IMR-90 (cell line): ENCODE measurements around the gene PLA2G4F. TPM values are rescaled to one million over a fixed set of nuclear protein-coding genes. Genes with fewer than 3 reads are reported as not detected.

ENCODE experiments used
- ATAC-seq: fragments of 200-7000 bp; cut with Tn5 transposase; 2 replicates; pipeline ENCODE4 v1.9.1; 2020; ENCODE audit warnings: low read depth, mild to moderate bottlenecking, moderate library complexity
- BruUV-seq: library from RNA; stranded (reverse); fragments of 400-500 nt; replicated peaks from 2 replicates; lab custom pipeline; 2021; lab: Mats Ljungman, UMichigan
- CTCF ChIA-PET: fragments of 300-600 bp; formaldehyde crosslinking; extraction: SDS; loops from one replicate; lab custom pipeline; 2021; ENCODE audit warnings: antibody characterized with exemption; lab: Yijun Ruan, JAX
- POLR2A ChIA-PET: fragments of 300-600 bp; sonication (Branson Sonifier 250); formaldehyde crosslinking; loops from one replicate; lab custom pipeline; 2022; ENCODE audit warnings: antibody characterized with exemption; ENCODE audit not compliant: unreplicated experiment; lab: Charles Lee
- DNase-seq: peaks from one replicate; pipeline ENCODE4 v3.0.0; 2013
- H2AFZ ChIP-seq: replicated peaks from 2 replicates; pipeline ENCODE3; 2013; ENCODE audit warnings: low read length, mild to moderate bottlenecking; ENCODE audit not compliant: poor library complexity
- H2AK5ac ChIP-seq: 2 replicates; pipeline ENCODE4 v1.6.1; 2013; ENCODE audit warnings: low read depth, low read length, inconsistent platforms
- H2AK9ac ChIP-seq: replicated peaks from 2 replicates; pipeline ENCODE3; 2013; ENCODE audit warnings: mild to moderate bottlenecking, low read depth, low read length, moderate library complexity; ENCODE audit not compliant: poor library complexity
- H2BK120ac ChIP-seq: 2 replicates; pipeline ENCODE4 v1.6.1; 2013; ENCODE audit warnings: low read depth, low read length, inconsistent platforms
- H2BK15ac ChIP-seq: 3 replicates; pipeline ENCODE4 v1.6.1; 2013; ENCODE audit warnings: low read depth, low read length, inconsistent platforms
- H2BK20ac ChIP-seq: 2 replicates; pipeline ENCODE4 v1.6.1; 2013; ENCODE audit warnings: low read depth, mild to moderate bottlenecking, inconsistent platforms, low read length, moderate library complexity
- H2BK5ac ChIP-seq: 2 replicates; pipeline ENCODE4 v1.6.1; 2013; ENCODE audit warnings: mild to moderate bottlenecking, low read depth, low read length, inconsistent platforms; ENCODE audit not compliant: poor library complexity, severe bottlenecking
- H3K14ac ChIP-seq: replicated peaks from 2 replicates; pipeline ENCODE4 v1.6.1; 2013; ENCODE audit warnings: low read depth, low read length, inconsistent platforms
- H3K18ac ChIP-seq: 2 replicates; pipeline ENCODE4 v1.6.1; 2013; ENCODE audit warnings: low read depth, low read length, control low read depth
- H3K23ac ChIP-seq: 2 replicates; pipeline ENCODE4 v1.6.1; 2013; ENCODE audit warnings: low read depth, low read length, inconsistent platforms
- H3K27ac ChIP-seq: 2 replicates; pipeline ENCODE4 v1.5.1; 2013; ENCODE audit warnings: mild to moderate bottlenecking, control low read depth, low read length; ENCODE audit not compliant: insufficient read depth
- H3K27me3 ChIP-seq: 2 replicates; pipeline ENCODE4 v1.6.1; 2013; ENCODE audit warnings: low read length; ENCODE audit not compliant: control insufficient read depth, insufficient read depth
- H3K36me3 ChIP-seq: 2 replicates; pipeline ENCODE4 v1.6.1; 2013; ENCODE audit warnings: low read length, mixed read lengths; ENCODE audit not compliant: control insufficient read depth, insufficient read depth
- H3K4ac ChIP-seq: 2 replicates; pipeline ENCODE4 v1.6.1; 2013; ENCODE audit warnings: low read depth, low read length, inconsistent platforms
- H3K4me1 ChIP-seq: 2 replicates; pipeline ENCODE4 v1.6.1; 2013; ENCODE audit warnings: low read length, mixed read lengths; ENCODE audit not compliant: control insufficient read depth, insufficient read depth
- H3K4me2 ChIP-seq: 2 replicates; pipeline ENCODE4 v1.6.1; 2013; ENCODE audit warnings: low read depth, mild to moderate bottlenecking, control low read depth, low read length, moderate library complexity
- H3K4me3 ChIP-seq: 2 replicates; pipeline ENCODE4 v1.5.1; 2013; ENCODE audit warnings: low read depth, mild to moderate bottlenecking, control low read depth, low read length, moderate library complexity; ENCODE audit not compliant: insufficient read depth
- H3K56ac ChIP-seq: 2 replicates; pipeline ENCODE4 v1.6.1; 2013; ENCODE audit warnings: low read length, inconsistent platforms; ENCODE audit not compliant: insufficient read depth; ENCODE audit errors: extremely low read depth
- H3K79me1 ChIP-seq, 2 experiments: 2 replicates each; pipeline ENCODE4 v1.6.1; 2013; ENCODE audit warnings: low read length in 2 of 2, inconsistent platforms in 1 of 2, low read depth in 1 of 2
- H3K9ac ChIP-seq: 2 replicates; pipeline ENCODE4 v1.6.1; 2013; ENCODE audit warnings: low read depth, low read length, control low read depth
- H3K9me1 ChIP-seq: 2 replicates; pipeline ENCODE4 v1.6.1; 2013; ENCODE audit warnings: low read length, inconsistent platforms; ENCODE audit not compliant: insufficient read depth
- H3K9me3 ChIP-seq: 2 replicates; pipeline ENCODE4 v1.6.1; 2013; ENCODE audit warnings: low read length; ENCODE audit not compliant: control insufficient read depth, insufficient read depth
- H4K20me1 ChIP-seq: 2 replicates; pipeline ENCODE4 v1.6.1; 2013; ENCODE audit warnings: low read length, inconsistent platforms; ENCODE audit not compliant: insufficient read depth
- H4K5ac ChIP-seq: 2 replicates; pipeline ENCODE4 v1.6.1; 2013; ENCODE audit warnings: mild to moderate bottlenecking, low read depth, low read length, control low read depth
- H4K8ac ChIP-seq, 2 experiments: 2 replicates each; pipeline ENCODE4 v1.6.1; 2013; ENCODE audit warnings: low read depth in 2 of 2, low read length in 2 of 2, control low read depth in 1 of 2, inconsistent platforms in 1 of 2
- H4K91ac ChIP-seq: 2 replicates; pipeline ENCODE4 v1.6.1; 2013; ENCODE audit warnings: low read depth, low read length, inconsistent platforms; ENCODE audit not compliant: insufficient read depth
- BHLHE40 ChIP-seq: fragments of 150-350 bp; IDR thresholded peaks from 2 replicates; pipeline ENCODE4 v1.6.1; 2016; ENCODE audit warnings: mild to moderate bottlenecking, low read depth, low read length
- CEBPB ChIP-seq: IDR thresholded peaks from 2 replicates; pipeline ENCODE4 v1.6.1; 2012; ENCODE audit warnings: low read depth, low read length, improper control_type of control experiment
- CHD1 ChIP-seq: IDR thresholded peaks from 2 replicates; pipeline ENCODE4 v1.6.1; 2012; ENCODE audit warnings: low read depth, low read length, improper control_type of control experiment
- CTCF ChIP-seq: conservative IDR thresholded peaks from 2 replicates; pipeline ENCODE4 v1.5.1; 2012; ENCODE audit warnings: mild to moderate bottlenecking, low read depth, low read length, improper control_type of control experiment
- FOS ChIP-seq: fragments of 150-350 bp; IDR thresholded peaks from 2 replicates; pipeline ENCODE4 v1.6.1; 2016; ENCODE audit warnings: low read depth, low read length
- MAFK ChIP-seq: IDR thresholded peaks from 2 replicates; pipeline ENCODE4 v1.6.1; 2012; ENCODE audit warnings: low read depth, low read length, improper control_type of control experiment
- MAZ ChIP-seq: IDR thresholded peaks from 2 replicates; pipeline ENCODE4 v1.6.1; 2012; ENCODE audit warnings: low read depth, mild to moderate bottlenecking, low read length, improper control_type of control experiment, moderate library complexity, borderline replicate concordance
- MXI1 ChIP-seq: IDR thresholded peaks from 2 replicates; pipeline ENCODE4 v1.6.1; 2012; ENCODE audit warnings: low read depth, mild to moderate bottlenecking, low read length, moderate library complexity, borderline replicate concordance
- NFE2L2 ChIP-seq: fragments of 150-350 bp; IDR thresholded peaks from 2 replicates; pipeline ENCODE4 v1.6.1; 2016; ENCODE audit warnings: low read depth, mild to moderate bottlenecking, low read length
- POLR2A ChIP-seq: IDR thresholded peaks from 2 replicates; pipeline ENCODE4 v1.6.1; 2012; ENCODE audit warnings: mild to moderate bottlenecking, low read depth, low read length
- RAD21 ChIP-seq: IDR thresholded peaks from 2 replicates; pipeline ENCODE4 v1.6.1; 2012; ENCODE audit warnings: low read length, improper control_type of control experiment
- RFX5 ChIP-seq: IDR thresholded peaks from 2 replicates; pipeline ENCODE4 v1.8.0; 2012; ENCODE audit warnings: low read depth, mild to moderate bottlenecking, low read length, moderate library complexity
- SMC3 ChIP-seq: fragments of 150-350 bp; IDR thresholded peaks from 2 replicates; pipeline ENCODE4 v1.6.1; 2016; ENCODE audit warnings: low read depth, mild to moderate bottlenecking, antibody characterized with exemption, low read length, moderate library complexity
- USF2 ChIP-seq: fragments of 150-350 bp; IDR thresholded peaks from 2 replicates; pipeline ENCODE4 v1.6.1; 2017; ENCODE audit warnings: mild to moderate bottlenecking, antibody characterized with exemption, low read length, low read depth
- WGBS, 2 experiments: methylation state at CpG; one replicate each; pipeline versions ENCODE4 v1.1.5 to v1.1.7; 2013; ENCODE audit warnings: missing lambda C conversion rate in 2 of 2; ENCODE audit not compliant: insufficient read length in 1 of 2; ENCODE audit errors: extremely low coverage in 2 of 2; 5-methylcytosine and 5-hydroxymethylcytosine counted together
- dilution Hi-C: fragments of 300-500 bp; cut with HindIII; formaldehyde crosslinking; loops from one replicate; pipeline ENCODE4 v1.14.3; 2018; ENCODE audit warnings: low sequenced_read_pairs; ENCODE audit not compliant: unreplicated experiment
- in situ Hi-C: fragments of 300-500 bp; cut with MboI; formaldehyde crosslinking; loops from 3 replicates; pipeline ENCODE4 v1.14.3; 2019; ENCODE audit warnings: low sequenced_read_pairs, inconsistent platforms, mixed read lengths
- intact Hi-C: fragments of 100-400 bp; cut with micrococcal nuclease; formaldehyde crosslinking; loops from 2 replicates; pipeline ENCODE4 v1.10.0; 2022
- polyA plus RNA-seq, 3 experiments: library from polyadenylated mRNA; depleted of rRNA; stranded (reverse); fragments of >200 nt; gene quantifications; 2 replicates each; pipeline ENCODE4 v1.2.3, GENCODE V29; 2012; ENCODE audit warnings: low replicate concordance in 1 of 3
- total RNA-seq: library from RNA; depleted of rRNA; stranded (reverse); fragments of >200 nt; gene quantifications from 2 replicates; pipeline ENCODE4 v1.2.3, GENCODE V29; 2012
- TF ChIP-seq, protein P1 (sequence below): fragments of 150-350 bp; IDR thresholded peaks from 2 replicates; pipeline ENCODE4 v1.6.1; 2016; ENCODE audit warnings: low read depth, mild to moderate bottlenecking, low read length, moderate library complexity, borderline replicate concordance

The PLA2G4F gene
- total and polyA plus RNA-seq, 2 of the 4 experiments (the other 2 are of a cell fraction) = not detected

DNA sequence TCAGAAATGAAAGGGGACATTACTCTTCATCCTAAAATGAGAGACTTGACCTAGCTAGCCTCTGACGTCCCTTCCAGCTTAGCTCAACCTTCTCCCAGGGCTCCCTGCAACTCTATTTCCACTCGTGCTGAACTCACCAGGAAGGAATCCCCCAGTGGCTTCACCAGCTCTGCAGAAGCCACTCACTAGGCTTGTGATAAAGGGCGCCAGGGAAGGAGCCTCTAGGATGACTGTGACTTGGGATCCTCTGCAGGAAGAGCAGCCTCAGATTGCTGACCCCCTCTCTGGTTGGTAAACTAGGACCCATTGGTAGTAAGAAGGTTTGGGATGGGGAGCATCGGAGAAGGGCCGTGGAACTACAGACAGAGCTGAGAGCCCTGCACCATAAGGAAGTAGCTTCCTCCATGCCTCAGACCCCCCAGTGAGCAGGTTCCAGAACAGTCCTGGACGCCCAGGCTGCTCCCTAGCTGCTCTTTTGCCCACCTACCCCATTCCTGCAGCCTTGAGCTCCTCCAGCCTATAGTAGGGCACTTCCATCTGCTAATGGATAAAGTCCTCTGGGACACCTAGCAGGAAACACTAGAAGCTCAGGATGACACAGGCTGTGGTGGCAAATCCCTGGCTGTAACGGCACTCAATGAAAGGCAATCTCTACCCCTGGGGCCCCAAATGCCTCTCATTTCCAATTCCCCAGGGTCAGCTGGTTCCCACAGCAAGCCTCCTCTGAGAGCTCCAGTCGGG, 26.0 kb downstream of the PLA2G4F start:
- WGBS, 2 experiments = 40% methylated on average over 2 of the region's 8 CpGs; no CpG with 5 or more reads in 1 of the 2 experiments
- H3K4ac ChIP-seq = no peak overlapping the region
- no peaks in the 10 kb centered on the region for H3K4me1 ChIP-seq
- in situ Hi-C loops (no loop called here), intact Hi-C loops (no loop called here), dilution Hi-C loops (no loop called here)
- no peak for DNase-seq
- no peak overlapping the region for H3K27ac ChIP-seq
- H2AFZ ChIP-seq = no peak overlapping the region
- no peak overlapping the region for H3K4me3 ChIP-seq
- no peak overlapping the region for H2BK15ac ChIP-seq
- no peaks in the 10 kb centered on the region for H3K9me3 ChIP-seq
- peaks cover 40% of the 10 kb centered on the region for H3K27me3 ChIP-seq
- no peak overlapping the region for H2AK5ac ChIP-seq
- H3K9ac ChIP-seq = no peak overlapping the region
- BruUV-seq = no TSS peak
- H3K4me2 ChIP-seq = no peak overlapping the region
- H2BK120ac ChIP-seq = no peak overlapping the region
- ChIA-PET CTCF (interaction anchor here (0.7 to 0.9 kb wide), 2 partner anchors 11 to 51 kb away, joined by 3 read pairs; no protein-coding TSS in a partner anchor), POLR2A (no interaction called here)
- no peak overlapping the region for H3K18ac ChIP-seq
- no peak overlapping the region for H3K56ac ChIP-seq
- no peak overlapping the region for H4K91ac ChIP-seq
- no peak overlapping the region for H4K8ac ChIP-seq
- no peak overlapping the region for H4K5ac ChIP-seq
- H2BK20ac ChIP-seq = no peak overlapping the region
- TF ChIP-seq POLR2A = no peak
- TF ChIP-seq CEBPB = no peak
- no peak for TF ChIP-seq NFE2L2
- TF ChIP-seq CTCF = no peak
- no peak for TF ChIP-seq FOS
- TF ChIP-seq CHD1 = no peak
- no peak for TF ChIP-seq MAFK
- no peak for TF ChIP-seq MAZ
- no peak for TF ChIP-seq SMC3
- TF ChIP-seq MXI1 = no peak
- TF ChIP-seq BHLHE40 = no peak
- no peak for TF ChIP-seq RAD21
- no peak for TF ChIP-seq RFX5
- TF ChIP-seq USF2 = no peak
- TF ChIP-seq, protein P1, sequence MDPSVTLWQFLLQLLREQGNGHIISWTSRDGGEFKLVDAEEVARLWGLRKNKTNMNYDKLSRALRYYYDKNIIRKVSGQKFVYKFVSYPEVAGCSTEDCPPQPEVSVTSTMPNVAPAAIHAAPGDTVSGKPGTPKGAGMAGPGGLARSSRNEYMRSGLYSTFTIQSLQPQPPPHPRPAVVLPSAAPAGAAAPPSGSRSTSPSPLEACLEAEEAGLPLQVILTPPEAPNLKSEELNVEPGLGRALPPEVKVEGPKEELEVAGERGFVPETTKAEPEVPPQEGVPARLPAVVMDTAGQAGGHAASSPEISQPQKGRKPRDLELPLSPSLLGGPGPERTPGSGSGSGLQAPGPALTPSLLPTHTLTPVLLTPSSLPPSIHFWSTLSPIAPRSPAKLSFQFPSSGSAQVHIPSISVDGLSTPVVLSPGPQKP = no peak
- H2AK9ac ChIP-seq = no peak overlapping the region
- no peak overlapping the region for H3K14ac ChIP-seq
- H2BK5ac ChIP-seq = no peak overlapping the region
- no peak for ATAC-seq
- H3K36me3 ChIP-seq = no peaks in the 10 kb centered on the region
- H3K9me1 ChIP-seq = no peaks in the 10 kb centered on the region
- H3K23ac ChIP-seq = no peak overlapping the region
- H4K20me1 ChIP-seq = no peaks in the 10 kb centered on the region
- H3K79me1 ChIP-seq = no peaks in the 10 kb centered on the region
